Left ventricle myocardium inferior (tissue), 1 donor: ENCODE results near the gene TRIM32. TPM values are rescaled to one million over a fixed set of nuclear protein-coding genes. Genes with fewer than 3 reads are reported as not detected.
A peak's percentile ranks its signal among the peaks of the same experiment; 100 is the strongest.

Source experiments
- DNase-seq: peaks from one replicate; pipeline ENCODE4 v3.0.0-alpha.2; 2020
- H3K27ac ChIP-seq: fragments of 200-600 bp; replicated peaks from 2 replicates; pipeline ENCODE4 v1.8.0; 2021
- H3K27me3 ChIP-seq: fragments of 200-600 bp; 2 replicates; pipeline ENCODE4 v1.8.0; 2021; ENCODE audit warnings: low read depth
- H3K36me3 ChIP-seq: fragments of 200-600 bp; 2 replicates; pipeline ENCODE4 v1.8.0; 2021
- H3K4me1 ChIP-seq: fragments of 200-600 bp; 2 replicates; pipeline ENCODE4 v1.8.0; 2021
- H3K4me3 ChIP-seq: fragments of 200-600 bp; 2 replicates; pipeline ENCODE4 v1.8.0; 2021; ENCODE audit warnings: mild to moderate bottlenecking, moderate library complexity
- H3K9me3 ChIP-seq: fragments of 200-600 bp; replicated peaks from 2 replicates; pipeline ENCODE4 v1.8.0; 2021
- intact Hi-C: fragments of 100-400 bp; cut with micrococcal nuclease; formaldehyde crosslinking; loops from one replicate; pipeline ENCODE4 v1.11.0; 2022
- total RNA-seq: library from RNA; stranded (reverse); fragmentation: NEBNext Ultra II Directional; extraction: Animal tissue kit (Norgen Biotek cat#: 25700); gene quantifications from one replicate; pipeline ENCODE4 v1.2.1, GENCODE V29; 2021
- TF ChIP-seq, protein P1 (sequence below): fragments of 200-600 bp; IDR thresholded peaks from 2 replicates; pipeline ENCODE4 v1.8.0; 2021; ENCODE audit warnings: antibody characterized with exemption, mild to moderate bottlenecking, borderline replicate concordance
- donor health status: DM: no; HTN: yes; CAD: no; lungs with severe emphysema.

Gene TRIM32
- total RNA-seq, 1 donor from 2014 or later, result 14.9 TPM

DNA sequence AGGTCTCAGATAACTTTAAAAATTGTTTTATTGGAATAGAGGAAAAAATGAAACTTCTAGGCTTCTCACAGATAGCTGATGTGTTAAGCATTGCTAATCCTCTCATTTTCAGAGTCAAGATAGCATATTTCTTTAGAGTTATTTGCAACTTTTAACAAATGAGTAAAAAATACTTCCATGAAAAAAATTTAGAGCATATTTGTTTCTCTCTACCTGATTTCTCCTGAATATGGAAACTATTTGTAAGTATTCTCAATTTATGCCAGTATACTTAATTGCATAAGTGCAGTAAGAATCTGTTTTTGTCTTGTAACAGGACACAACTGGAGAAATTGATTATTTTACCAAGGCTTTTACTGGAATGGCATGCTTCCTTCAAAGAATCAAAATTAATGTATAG is 3.6 kb upstream of the TRIM32 start:
- no peak for DNase-seq
- Histone ChIP-seq H3K27ac (no peak overlapping the region), H3K27me3 (no peaks in the 10 kb centered on the region), H3K36me3 (no peaks in the 10 kb centered on the region), H3K4me1 (peaks cover 27% of the 10 kb centered on the region), H3K4me3 (no peak overlapping the region), H3K9me3 (peaks cover 7% of the 10 kb centered on the region)
- TF ChIP-seq, protein P1, sequence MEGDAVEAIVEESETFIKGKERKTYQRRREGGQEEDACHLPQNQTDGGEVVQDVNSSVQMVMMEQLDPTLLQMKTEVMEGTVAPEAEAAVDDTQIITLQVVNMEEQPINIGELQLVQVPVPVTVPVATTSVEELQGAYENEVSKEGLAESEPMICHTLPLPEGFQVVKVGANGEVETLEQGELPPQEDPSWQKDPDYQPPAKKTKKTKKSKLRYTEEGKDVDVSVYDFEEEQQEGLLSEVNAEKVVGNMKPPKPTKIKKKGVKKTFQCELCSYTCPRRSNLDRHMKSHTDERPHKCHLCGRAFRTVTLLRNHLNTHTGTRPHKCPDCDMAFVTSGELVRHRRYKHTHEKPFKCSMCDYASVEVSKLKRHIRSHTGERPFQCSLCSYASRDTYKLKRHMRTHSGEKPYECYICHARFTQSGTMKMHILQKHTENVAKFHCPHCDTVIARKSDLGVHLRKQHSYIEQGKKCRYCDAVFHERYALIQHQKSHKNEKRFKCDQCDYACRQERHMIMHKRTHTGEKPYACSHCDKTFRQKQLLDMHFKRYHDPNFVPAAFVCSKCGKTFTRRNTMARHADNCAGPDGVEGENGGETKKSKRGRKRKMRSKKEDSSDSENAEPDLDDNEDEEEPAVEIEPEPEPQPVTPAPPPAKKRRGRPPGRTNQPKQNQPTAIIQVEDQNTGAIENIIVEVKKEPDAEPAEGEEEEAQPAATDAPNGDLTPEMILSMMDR, result no peak
- intact Hi-C loops, result no loop called here

- no peaks in the 10 kb centered on the region for H3K36me3 ChIP-seq
- H3K9me3 ChIP-seq, result peaks cover 7% of the 10 kb centered on the region
- H3K4me3 ChIP-seq, result no peak overlapping the region
- no peaks in the 10 kb centered on the region for H3K27me3 ChIP-seq
- DNase-seq, result no peak
- H3K27ac ChIP-seq, result no peak overlapping the region
- intact Hi-C loops, result no loop called here
- TF ChIP-seq, protein P1, result no peak
- H3K4me1 ChIP-seq, result peaks cover 43% of the 10 kb centered on the region
These were observed 1.9 kb upstream of the TRIM32 start for GRCh38 chr9:116685166-116685565.

- Histone ChIP-seq H3K27ac (no peak overlapping the region), H3K4me1 (peaks cover 51% of the 10 kb centered on the region), H3K36me3 (no peaks in the 10 kb centered on the region), H3K4me3 (peak overlapping the region; percentile 84), H3K9me3 (peaks cover 7% of the 10 kb centered on the region), H3K27me3 (no peaks in the 10 kb centered on the region)
- TF ChIP-seq, protein P1, result no peak
- DNase-seq, result no peak
- intact Hi-C loops, result no loop called here
These were observed 970 bp upstream of the TRIM32 start for GRCh38 chr9:116686135-116686534.

DNA sequence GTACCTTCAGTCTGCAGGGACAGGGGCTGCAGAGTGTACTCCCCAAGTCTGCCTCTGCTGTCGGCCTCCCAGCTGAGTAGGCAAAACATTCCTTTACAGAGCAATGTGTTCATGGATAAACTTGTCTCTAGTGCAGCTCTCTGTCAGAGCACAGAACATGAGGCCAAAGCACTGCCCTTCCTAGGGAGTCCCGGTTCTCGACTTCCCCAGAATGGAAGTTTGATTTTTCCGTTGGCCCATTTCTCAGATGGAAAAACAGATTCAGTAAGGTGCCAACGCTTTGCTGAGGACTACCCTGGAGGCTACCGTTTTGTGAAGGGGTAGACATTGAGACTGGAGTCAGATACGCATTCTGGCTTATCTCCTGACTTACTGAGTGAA is 422 bp upstream of the TRIM32 start:
- Histone ChIP-seq H3K9me3 (peaks cover 7% of the 10 kb centered on the region), H3K36me3 (no peaks in the 10 kb centered on the region), H3K4me1 (peaks cover 56% of the 10 kb centered on the region), H3K27ac (peak overlapping the region; percentile 86), H3K27me3 (no peaks in the 10 kb centered on the region), H3K4me3 (peak overlapping the region; percentile 84)
- TF ChIP-seq, protein P1, result no peak
- intact Hi-C loops, result no loop called here
- no peak for DNase-seq

DNA sequence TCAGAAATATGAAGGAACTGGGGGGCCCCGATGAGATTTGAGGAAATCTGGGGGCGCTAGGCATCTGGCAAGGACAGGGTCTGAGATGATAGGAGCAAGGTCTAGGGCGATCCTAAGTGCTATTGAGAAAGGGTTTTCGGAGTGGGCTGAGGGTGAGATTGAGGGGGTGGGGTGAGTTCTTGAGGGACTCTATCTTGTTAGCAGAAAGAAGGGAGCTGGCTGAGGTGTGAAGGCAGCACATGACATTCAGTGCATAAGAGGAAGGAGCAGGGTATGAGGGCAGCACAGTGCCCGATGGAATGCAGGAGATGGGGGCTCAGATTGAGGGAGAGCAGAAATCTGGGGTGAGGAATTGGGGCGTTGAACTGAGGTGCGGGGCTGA is 640 bp downstream of the TRIM32 start:
- Histone ChIP-seq H3K27ac (peak overlapping the region; percentile 86), H3K27me3 (no peaks in the 10 kb centered on the region), H3K4me1 (peaks cover 65% of the 10 kb centered on the region), H3K36me3 (no peaks in the 10 kb centered on the region), H3K9me3 (peaks cover 7% of the 10 kb centered on the region), H3K4me3 (peak overlapping the region; percentile 84)
- DNase-seq, result no peak
- TF ChIP-seq, protein P1, result no peak
- intact Hi-C loops, result no loop called here
